GM18511 (cell line): Measurements from ENCODE around the gene SENP3.
"Not testable (repeated sequence)": the region's sequence is repeated elsewhere in the genome, so short reads cannot be mapped to it uniquely, and the experiment has no call there.

Experiments used
- ATAC-seq: cut with Tn5 transposase; IDR thresholded peaks from one replicate; pipeline ENCODE4 v1.9.1; 2021; ENCODE audit warnings: mild to moderate bottlenecking, moderate library complexity; ENCODE audit not compliant: unreplicated experiment

The SENP3 gene

DNA sequence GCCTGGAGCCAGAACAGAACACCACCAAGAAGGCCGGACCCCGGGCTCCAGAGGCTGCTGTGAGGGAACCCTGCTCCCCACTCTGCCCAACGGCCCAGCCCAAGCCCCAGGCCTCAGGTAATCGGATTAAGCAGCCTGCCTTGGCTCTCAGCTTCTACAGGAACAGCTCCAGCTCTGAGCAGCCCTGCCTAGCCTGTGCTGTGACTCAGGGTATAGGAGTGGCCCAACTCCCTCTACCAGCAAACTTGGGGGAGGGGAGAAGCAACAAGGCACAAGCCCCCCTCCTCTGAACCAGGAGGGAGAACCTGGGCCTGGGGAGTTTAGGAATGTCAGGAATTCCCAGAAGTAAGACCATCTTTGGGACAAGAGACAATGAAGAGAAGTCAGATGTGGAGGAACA lies 29.0 kb downstream of the SENP3 start:
- no peak for ATAC-seq

DNA sequence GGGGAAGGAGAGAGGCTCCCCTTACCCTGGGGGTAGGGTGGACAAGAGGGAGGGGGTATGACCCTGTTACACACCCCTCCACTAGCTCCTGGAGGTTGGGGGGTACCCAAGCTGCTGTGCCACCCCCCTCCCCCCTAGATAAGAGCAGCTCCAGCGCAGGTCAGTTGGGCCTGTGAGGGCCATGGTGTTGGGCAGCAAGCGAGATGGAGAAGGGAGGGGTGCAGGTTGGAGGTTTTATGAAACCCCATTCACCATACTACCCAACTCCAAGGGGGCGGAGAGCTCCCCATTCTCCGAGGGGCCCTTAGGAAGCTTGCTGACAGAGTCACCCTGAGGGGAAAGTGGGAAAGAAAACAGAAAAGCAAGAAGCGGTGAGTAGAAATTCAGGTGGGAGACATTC lies 29.9 kb downstream of the SENP3 start:
- no peak for ATAC-seq

DNA sequence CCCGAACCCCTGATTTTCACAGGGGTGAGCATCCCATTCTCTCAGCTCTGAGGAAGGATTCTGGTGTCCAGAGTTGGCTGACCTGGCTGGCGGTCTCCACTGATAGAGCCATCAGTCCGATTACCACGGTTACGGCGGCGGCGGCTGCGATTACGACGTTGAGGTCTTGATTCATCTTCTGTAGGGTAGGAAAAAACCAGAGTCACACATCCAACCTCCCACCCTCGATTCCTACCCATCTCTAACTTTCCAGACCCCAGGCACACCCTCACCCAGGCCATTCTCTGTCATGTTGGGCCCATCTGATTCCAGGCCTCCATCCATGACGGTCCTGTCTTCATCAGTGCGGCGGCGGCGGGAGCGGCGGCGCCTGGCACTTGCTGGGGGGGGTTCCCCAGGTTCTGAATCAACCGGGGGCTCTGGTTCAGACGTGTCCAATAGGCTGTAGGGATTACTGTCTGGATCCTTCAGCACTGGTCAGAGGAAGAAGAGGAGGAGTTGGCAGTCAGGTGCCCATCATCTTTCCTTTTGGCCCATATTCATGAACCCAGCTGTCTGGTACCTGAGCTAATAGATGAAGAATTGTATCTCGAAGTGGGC lies 30.8 kb downstream of the SENP3 start:
- no peak for ATAC-seq

DNA sequence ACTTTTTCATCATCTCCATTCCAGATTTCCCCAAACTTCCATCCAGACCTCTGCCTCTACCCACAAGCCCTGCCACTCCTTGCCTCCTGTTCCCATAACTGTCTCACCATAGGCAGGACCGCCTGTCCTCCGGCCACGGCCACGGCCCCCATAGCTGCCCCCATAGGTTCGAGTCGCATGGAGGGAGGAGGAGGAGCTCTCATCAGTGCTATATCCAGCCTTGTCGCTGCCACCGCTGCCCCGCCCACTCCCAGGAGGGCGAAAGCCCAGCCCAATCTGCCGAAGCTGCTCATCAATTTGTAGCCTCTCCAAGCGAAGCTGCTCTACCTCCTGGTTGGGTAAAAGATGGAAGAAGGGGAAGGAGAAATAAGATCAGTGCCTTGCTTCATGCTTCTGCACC lies 31.6 kb downstream of the SENP3 start:
- no peak for ATAC-seq

DNA sequence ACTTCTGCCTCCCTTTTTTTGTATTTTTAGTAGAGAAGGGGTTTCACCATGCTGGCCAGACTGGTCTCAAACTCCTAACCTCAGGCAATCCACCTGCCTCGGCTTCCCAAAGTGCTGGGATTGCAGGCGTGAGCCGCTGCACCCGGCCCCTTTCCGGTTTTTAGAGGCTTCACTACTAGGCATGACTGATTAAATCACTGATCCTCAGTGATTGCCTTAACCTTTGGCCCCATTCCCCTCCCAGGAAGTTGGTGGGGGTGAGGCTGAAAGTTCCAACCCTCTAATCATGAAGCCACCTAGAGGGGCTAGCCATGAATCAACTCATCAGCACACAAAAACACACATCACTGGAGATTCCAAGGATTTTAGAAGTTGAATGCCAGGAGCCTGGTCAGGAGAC lies 35.8 kb downstream of the SENP3 start:
- ATAC-seq: not testable (repeated sequence)

DNA sequence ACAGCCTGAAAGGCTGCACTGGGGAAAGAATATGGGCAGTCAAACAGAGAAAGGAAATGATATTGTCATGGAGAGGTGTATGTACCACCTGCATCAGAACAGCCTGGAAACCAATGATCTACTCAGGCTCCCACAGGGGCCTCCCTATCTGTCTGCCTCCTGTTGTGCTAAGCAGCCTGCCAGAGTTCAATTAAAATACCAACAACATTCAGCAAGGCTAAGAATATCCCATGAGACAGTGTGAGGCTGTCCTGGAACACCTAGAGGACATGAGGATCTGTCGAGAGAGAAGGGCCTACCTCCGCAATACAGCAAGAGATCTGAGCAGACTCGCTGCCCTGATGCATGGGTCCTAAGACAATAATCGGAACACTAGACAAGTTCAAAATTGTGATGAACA lies 44.6 kb downstream of the SENP3 start:
- ATAC-seq: no peak

DNA sequence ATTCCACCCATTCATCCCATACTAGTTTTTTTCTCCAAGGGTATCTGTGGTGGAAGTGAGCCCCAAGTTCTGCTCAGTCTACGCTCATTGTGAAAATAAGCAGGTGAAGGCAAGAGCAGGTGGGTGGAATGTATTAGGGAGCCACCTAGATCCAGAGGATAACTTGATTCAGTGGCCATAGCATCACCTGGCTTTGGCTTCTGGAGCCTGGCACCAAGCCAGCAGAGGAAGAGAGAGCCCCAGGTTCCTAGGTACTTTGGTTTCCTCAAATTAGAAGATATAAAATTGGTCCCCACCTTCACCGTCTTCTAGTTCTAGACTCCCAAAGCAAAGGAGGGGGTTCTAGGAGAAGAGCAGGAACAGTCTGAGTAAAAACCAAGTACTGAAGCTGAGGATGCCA lies 48.9 kb downstream of the SENP3 start:
- no peak for ATAC-seq

DNA sequence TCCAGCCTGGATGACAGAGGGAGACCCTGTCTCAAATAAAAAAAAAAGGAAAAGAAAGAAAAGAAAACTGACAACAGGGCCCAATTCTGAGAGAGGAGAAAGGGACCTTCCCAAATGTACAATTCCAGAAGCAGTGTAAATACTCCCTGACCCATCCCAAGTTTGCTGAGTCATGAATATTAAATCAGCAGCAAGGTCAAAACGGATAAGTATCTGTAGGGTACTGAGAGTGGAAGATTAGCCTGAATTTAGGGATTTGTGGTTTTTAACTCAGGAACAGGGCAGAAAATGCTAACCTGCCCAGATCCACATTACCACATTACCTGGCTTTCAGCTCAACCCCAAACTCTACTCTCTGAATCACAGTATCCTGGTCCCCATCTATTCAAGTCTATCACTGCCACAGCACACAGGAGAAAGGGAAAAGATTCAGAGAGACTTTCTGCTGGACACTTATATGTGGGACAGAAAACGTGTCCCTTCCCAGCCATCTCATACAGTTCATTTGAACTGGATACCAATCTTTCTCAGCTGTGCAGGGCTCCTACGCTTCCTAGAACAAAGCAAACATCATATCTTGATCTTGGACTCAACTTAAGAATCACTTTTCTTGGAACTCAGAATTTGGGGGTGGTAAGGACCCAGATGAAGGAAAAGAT lies 50.0 kb downstream of the SENP3 start:
- ATAC-seq: no peak

DNA sequence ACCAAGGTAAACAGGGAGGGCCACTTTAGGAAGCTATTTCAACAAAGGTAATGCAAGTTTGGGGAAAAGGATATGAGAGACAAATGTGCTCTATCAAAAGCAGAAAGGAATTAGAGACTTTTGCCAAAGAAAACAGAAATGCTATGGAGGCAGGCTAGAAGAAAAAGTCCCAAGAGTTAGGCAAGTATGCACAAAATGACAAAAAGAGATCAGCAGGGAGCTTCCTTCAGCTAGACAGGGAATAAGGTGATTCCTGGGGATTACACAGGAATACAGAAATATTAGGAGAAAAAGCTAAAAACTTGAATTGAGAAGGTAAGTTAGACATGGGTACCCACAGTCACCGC lies 50.5 kb downstream of the SENP3 start:
- no peak for ATAC-seq

DNA sequence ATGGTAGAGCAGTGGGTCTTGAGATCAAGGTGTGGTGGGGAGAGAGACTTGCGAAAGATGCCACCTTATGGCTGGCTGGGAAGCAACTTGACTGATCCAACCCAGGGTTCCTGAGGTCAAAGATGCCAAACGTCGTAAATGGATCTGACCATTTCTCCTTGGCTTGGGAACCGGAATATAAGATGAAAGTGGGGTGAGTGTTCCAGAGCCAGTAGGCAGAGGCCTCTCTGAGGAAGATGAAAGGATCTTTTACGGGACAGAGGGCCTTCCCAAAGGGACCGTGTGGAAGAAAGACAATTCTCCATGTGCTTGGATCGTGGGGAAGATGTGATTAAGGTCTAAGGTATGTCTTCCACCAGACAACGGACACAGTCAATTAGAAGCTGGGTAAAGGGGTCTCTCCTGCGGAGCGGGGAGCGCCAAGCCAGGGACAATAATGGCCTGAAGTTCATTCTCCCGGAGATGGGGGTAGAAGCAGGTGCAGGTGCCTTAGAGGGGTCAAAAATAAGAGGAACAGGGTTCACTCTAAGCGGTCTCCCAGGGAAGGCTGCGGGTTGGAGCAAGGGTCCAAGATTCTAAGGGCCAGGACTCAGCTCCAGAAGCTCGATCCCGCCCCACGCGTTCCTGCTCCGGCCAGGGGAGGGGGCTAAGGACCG lies 52.2 kb downstream of the SENP3 start:
- ATAC-seq: no peak

DNA sequence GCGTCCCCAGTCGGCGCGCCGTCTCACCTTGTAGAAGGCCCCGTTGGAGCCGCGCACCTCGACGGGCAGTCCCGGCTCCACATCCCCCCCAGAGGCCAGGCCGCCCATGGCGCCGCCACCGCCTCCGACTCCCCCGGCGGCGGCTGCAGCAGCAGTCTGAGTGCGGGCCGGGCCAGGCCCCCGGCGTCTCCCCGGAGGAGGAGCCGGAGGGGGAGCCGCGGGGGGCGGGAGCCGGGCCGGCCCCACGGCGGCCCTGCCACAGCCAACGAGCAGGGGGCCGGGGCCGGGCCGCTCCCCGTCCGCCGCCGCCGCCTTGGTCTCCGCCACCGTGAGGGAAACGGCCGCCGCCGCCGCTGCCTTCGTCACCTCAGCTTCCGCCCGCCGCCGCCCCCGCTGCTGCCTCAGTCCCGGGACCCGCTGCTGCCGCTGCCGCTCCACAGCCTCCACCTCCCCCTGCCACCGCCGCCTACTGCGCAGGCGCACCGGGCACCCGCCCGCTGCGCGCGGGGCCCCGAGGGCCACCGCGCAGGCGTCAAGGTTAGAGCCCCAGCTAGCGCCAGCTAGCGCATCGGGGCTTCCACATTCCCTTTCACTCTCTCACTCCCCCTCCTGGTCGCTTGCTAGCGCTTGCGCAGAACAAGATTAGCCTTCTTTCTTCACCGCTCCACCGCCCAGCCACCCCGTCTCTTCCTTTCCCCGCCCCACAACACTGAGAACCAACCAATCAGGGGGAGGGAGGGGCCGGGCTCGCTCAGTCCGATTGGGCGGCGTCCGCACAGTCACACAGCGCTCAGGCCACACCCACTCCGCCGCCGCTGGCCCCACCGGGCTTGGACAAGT lies 52.9 kb downstream of the SENP3 start, which contains the start of gene FXR2:
Gene FXR2, minus strand, starts transcription at position 473 of the 840 bp plus-strand sequence. Its CDS starts 365 bp downstream, at position 108.
- ATAC-seq: peak; percentile 90

DNA sequence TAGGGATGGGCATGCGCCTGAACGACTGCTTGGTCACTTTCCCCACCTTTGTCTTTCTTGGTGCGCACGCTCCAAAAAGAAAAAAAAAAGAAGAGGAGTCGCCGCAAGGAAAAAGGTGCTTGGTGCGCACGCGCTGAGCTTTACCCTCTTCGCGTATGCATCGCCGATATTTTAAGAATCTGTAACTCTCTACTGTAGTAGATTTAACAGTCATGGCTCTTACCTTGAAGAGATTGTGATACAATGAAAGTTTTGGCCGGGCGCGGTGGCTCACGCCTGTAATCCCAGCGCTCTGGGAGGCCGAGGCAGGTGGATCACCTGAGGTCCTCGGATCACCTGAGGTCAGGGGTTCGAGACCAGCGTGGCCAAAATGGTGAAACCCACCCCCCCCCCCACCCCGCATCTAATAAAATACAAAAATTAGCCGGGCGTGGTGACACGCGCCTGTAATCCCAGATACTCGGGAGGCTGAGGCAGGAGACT lies 53.6 kb downstream of the SENP3 start:
- ATAC-seq: no peak

DNA sequence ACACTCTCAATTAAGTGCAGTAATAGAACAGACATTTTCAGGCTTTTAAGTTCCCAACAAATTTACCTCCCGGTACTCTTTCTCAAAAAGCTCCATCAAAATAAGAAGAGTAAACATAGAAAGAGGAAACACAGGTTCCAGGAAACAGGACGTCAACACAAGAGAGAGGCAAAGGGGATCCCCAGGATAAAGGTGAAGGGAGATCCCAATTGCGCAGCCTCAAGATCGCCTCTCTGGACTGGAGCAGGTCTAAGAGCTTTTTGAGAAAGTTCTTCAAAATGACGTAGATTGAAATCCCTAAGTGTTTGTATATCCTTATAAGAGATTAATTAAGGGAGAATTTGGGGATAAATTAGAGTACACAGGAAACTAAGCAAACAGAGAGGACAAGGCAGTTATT lies 56.9 kb downstream of the SENP3 start:
- ATAC-seq: no peak

DNA sequence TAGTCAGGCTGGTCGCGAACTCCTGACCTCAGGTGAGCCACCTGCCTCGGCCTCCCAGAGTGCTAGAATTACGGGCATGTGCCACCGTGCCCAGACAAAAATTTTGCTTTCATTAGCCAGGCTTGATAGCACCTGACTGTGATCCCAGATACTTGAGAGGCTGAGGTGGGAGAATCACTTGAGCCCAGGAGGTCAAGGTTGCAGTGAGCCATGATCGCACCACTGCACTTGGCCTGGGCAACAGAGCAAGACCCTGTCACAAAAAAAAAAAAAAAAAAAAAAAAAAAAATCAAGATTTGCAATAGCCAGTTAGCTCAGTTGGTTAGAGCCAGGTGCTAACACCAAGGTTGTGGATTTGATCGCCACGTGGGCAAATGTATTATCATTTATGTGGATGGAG lies 59.1 kb downstream of the SENP3 start:
- no peak for ATAC-seq
